Hepatic stellate cell (primary cell): ENCODE data around the gene LRMDA.

Experiments used
- DNase-seq: peaks from one replicate; pipeline ENCODE4 v3.0.0; 2011; ENCODE audit warnings: low spot score

Gene LRMDA

GRCh38 chr10:75876710-75877109, 445.3 kb downstream of the LRMDA start:
- no peak for DNase-seq

- DNase-seq = no peak
Measured at GRCh38 chr10:75877877-75878276, 446.5 kb downstream of the LRMDA start.

DNA sequence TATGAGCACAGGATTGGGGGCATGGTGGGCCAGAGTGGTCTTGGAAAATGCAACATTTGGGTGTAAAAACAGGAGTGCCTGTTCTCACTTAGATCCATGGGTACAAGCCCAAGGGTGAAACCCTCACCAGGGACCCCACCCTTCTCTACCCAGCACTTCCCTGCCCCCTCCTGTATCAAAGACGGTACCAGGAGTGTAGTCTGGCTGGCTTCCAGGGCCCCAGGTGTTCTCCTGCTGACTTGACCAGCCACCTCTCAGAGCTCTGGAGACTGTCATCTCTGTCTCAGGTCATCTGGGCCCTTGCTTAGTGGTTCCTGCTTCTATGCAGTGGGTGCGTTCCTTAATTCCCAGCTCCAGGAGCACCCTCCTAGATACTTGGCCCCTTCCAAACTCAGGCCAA, 447.2 kb downstream of the LRMDA start:
- no peak for DNase-seq

- DNase-seq = no peak
Measured at GRCh38 chr10:75880031-75880775, 448.8 kb downstream of the LRMDA start.

GRCh38 chr10:75883081-75884072, 452.0 kb downstream of the LRMDA start:
- DNase-seq = no peak

DNA sequence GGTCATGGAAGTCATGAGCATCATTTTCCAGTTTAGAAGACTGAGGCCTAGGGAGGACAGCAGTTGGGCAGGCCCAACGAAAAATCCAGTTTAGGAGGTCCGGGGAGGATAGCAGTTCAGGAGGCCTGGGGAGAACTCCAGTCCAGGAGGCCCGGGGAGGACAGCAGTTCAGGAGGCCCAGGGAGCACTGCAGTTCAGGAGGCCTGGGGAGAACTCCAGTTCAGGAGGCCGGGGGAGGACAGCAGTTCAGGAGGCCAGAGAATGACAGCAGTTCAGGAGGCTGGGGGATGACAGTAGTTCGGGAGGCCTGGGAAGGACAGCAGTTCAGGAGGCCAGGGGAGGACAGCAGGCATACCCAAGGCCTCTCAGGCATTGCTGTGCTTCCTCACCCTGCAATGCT, 453.4 kb downstream of the LRMDA start:
- DNase-seq = no peak

DNA sequence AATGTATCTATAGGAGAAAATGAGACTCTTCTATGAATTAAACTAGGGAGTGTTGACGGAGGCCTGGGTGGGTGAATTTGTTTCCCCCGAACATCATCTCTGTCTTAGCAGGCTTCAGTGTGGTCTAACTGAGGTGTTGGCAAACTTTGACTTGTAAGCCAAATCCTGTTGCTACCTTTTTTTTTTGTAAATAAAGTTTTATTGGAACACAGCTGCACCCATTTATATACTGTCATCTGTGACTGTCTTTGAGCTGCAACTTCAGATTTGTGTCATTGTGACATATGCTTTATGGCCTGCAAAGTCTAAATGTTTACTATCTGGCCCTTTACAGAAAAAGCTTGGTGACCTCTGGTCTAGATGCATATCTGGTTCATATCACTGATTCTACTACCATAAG, 455.9 kb downstream of the LRMDA start:
- no peak for DNase-seq

GRCh38 chr10:75887992-75888680, 456.7 kb downstream of the LRMDA start:
- no peak for DNase-seq

GRCh38 chr10:75889051-75889450, 457.6 kb downstream of the LRMDA start:
- no peak for DNase-seq

DNA sequence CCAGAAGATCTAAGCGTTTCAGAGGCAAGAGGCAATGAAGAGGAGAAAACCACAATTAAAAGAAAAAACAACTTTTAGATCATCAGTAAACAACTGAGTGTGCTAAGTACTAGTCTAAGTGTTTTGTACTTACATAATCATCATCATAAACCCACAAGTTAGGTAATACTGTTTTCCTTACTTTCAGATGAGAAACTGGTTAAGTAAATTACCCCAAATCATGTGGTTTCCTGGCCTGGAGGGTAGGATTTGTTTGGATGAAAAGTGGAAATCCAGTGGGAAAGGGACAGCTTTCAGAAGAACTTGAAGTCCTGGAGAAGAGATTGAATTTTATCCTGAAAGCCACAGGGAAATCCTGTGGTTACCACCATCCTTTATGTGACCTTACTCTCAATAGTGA, 463.3 kb downstream of the LRMDA start:
- no peak for DNase-seq

DNA sequence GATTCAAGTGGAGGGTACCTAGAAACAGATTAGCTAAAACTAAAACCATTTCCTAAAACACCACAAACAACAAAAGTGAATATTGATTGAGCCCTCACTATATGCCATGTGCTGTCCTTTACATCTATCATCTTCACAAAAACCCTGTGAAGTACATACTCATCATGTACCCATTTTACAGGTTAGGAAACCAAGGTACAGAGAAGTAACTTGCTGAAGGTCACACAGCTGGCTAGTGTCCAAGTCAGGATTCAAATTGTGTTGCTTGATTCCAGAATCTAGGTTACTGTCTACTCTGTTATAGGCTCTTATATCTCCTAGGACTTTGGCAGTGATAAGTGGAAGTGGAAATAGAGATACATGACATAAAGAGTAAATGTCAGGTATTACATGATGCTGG, 463.8 kb downstream of the LRMDA start:
- DNase-seq = no peak

DNA sequence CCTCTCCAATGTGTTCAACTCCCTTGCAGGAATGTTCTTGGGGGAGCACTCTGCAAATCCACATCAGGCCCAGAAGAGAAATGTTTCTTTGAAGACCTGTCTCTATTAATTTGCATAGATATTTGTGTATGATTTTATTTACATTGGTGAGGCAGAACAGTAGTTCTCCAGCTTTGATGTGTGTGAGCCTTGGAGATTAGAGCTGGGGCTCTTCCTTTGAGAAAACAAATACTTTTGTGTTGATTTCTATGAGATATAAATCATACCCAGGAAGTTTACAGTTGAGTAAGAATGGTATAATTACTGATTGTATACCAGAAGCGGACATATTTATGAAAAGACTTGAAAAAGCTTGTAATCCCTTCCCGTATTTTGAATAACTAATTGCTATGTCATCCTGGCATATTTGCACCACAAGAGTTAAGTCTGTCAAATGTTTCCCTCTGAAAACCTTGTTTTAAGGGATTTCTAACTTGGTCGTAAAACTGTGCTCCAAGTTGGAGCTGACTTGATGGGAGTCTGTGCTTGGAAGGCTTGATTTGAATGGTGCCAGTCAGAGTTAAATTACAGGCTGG, 468.5 kb downstream of the LRMDA start:
- no peak for DNase-seq

DNA sequence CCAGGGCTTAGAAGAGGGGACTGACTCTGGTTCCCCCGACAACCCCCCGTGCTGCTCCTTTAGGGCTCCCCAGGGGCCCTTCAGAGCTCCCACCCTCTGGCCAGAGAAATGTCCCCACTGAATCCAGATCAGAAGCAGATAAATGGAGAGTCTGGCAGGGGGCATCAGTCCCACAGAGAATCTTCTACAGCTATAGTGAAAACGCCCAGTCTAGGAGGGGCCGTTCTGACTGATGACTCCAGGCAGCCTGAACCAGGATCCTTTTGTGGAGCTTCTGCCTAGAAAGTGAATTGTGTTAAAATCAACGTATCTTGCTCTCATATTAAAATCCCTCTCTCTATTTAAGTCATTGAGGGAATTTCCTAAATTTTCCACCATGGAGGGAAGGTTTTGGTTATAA, 471.4 kb downstream of the LRMDA start:
- DNase-seq = no peak

GRCh38 chr10:75904499-75905283, 473.3 kb downstream of the LRMDA start:
- DNase-seq = no peak

- DNase-seq = no peak
Measured at GRCh38 chr10:75905490-75905889, 474.1 kb downstream of the LRMDA start.

- no peak for DNase-seq
Measured at GRCh38 chr10:75910032-75910431, 478.6 kb downstream of the LRMDA start.

GRCh38 chr10:75911426-75911825, 480.0 kb downstream of the LRMDA start:
- DNase-seq = no peak

- no peak for DNase-seq
Measured at GRCh38 chr10:75916906-75917305, 485.5 kb downstream of the LRMDA start.

DNA sequence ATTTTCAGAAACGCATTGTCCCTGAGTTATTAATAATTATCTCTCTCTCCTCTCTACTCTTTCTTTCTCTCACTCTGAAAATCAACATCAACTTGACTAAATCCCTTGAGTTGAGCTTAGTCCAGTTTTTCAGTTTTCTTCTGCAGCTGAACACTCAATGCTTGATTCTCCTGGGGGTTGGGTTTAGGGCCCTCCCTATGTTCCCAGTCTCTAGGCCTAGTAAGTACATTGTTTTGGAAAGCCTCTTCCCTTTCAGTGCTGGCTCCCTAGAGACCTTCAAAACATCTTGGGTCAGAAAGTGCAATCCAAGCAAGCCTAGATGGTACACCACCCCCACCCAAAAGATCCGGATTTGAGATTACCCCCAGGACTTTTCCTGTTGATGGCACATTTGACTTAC, 488.5 kb downstream of the LRMDA start:
- no peak for DNase-seq

DNA sequence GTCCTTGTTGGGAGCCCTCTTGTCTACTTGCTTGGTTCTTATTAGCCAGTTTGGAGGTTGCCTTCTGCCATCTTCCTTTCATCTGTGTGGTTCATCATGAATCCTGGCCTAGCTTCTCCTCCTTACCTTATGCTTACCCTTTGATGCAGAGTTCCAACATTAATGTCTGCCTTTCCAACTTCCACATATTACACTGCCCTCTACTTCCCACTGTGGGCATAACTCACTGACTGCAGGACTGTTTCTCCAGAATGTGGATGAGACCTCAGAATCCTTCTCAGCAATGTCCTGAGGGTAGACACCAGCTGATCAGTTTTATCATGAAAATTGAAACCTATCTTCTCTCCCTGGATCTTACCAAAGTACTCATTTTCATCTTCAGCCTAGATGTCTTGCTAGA, 491.0 kb downstream of the LRMDA start:
- no peak for DNase-seq

DNA sequence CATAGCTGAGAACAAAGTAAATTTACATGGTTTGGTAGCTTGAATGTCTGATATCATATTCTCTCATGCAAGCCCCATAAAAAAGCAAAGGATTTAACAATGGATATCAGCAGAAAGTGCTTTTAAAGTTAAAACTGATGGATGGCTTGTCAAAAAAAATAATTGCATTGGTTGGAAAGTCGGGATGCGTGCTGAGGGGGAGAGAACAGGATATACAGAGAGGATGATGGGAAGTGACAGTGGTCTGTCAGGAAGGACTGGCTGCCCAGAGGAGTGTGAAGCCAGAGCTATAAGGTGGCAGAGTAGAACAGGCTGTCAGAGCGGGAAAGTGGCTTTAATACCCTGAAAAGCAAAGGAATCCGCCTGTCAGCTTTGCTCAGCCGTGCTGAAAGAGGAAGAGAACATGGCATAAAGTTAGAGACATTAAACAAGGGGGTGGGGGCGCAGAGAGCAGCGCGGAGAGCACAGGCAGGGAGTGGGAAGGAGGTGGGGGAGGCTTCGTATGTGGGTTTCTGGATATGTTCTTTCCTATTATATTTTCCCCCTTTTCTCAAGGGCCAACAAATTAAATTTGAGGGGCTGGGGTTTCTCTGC, 493.0 kb downstream of the LRMDA start:
- no peak for DNase-seq
